ENCODE data around the gene CDK9.
A peak's percentile ranks its signal among the peaks of the same experiment; 100 is the strongest.

The CDK9 gene

GRCh38 chr9:127761491-127761956 lies 24.3 kb upstream of the CDK9 start:
- no peak for DNase-seq (ENCODE audit: low read depth in 3 of 3)

GRCh38 chr9:127762111-127762676 lies 23.6 kb upstream of the CDK9 start:
- DNase-seq (ENCODE audit: low read depth in 3 of 3): no peak

- DNase-seq (ENCODE audit: low read depth in 3 of 3): no peak
Observed at GRCh38 chr9:127763918-127764384, 21.9 kb upstream of the CDK9 start.

GRCh38 chr9:127765418-127765817 lies 20.4 kb upstream of the CDK9 start:
- DNase-seq (ENCODE audit: low read depth in 3 of 3): no peak

GRCh38 chr9:127767410-127767809 lies 18.4 kb upstream of the CDK9 start:
- no peak for DNase-seq (ENCODE audit: low read depth in 3 of 3)

GRCh38 chr9:127767909-127768331 lies 17.9 kb upstream of the CDK9 start:
- no peak for DNase-seq (ENCODE audit: low read depth in 3 of 3)

GRCh38 chr9:127768698-127769097 lies 17.1 kb upstream of the CDK9 start:
- no peak for DNase-seq (ENCODE audit: low read depth in 3 of 3)

GRCh38 chr9:127769101-127769500 lies 16.7 kb upstream of the CDK9 start:
- no peak for DNase-seq (ENCODE audit: low read depth in 3 of 3)

GRCh38 chr9:127769929-127770582 lies 15.8 kb upstream of the CDK9 start:
- no peak for DNase-seq (ENCODE audit: low read depth in 3 of 3)

- no peak for DNase-seq (ENCODE audit: low read depth in 3 of 3)
Observed at GRCh38 chr9:127770583-127770904, 15.3 kb upstream of the CDK9 start.

GRCh38 chr9:127770905-127771569 lies 14.8 kb upstream of the CDK9 start:
- DNase-seq (ENCODE audit: low read depth in 3 of 3): peak; percentile 95

GRCh38 chr9:127771570-127772189 lies 14.2 kb upstream of the CDK9 start:
- DNase-seq (ENCODE audit: low read depth in 3 of 3): no peak

- DNase-seq (ENCODE audit: low read depth in 3 of 3): no peak
Observed at GRCh38 chr9:127772603-127773002, 13.2 kb upstream of the CDK9 start.

GRCh38 chr9:127773272-127773671 lies 12.6 kb upstream of the CDK9 start:
- no peak for DNase-seq (ENCODE audit: low read depth in 3 of 3)

GRCh38 chr9:127773981-127774380 lies 11.9 kb upstream of the CDK9 start:
- no peak for DNase-seq (ENCODE audit: low read depth in 3 of 3)

- DNase-seq (ENCODE audit: low read depth in 3 of 3): peak in 2 of 3 experiments; percentile 63 to 64
Observed at GRCh38 chr9:127776195-127776923, 9.5 kb upstream of the CDK9 start.

- no peak for DNase-seq (ENCODE audit: low read depth in 3 of 3)
Observed at GRCh38 chr9:127776924-127777289, 8.9 kb upstream of the CDK9 start.

GRCh38 chr9:127777368-127777980 lies 8.4 kb upstream of the CDK9 start:
- no peak for DNase-seq (ENCODE audit: low read depth in 3 of 3)

GRCh38 chr9:127778280-127779135 lies 7.3 kb upstream of the CDK9 start, which contains the start of gene SH2D3C:
TSS of gene SH2D3C (minus strand) at chr9:127778666. CDS start at chr9:127778627, 39 bp downstream.
- DNase-seq (ENCODE audit: low read depth in 3 of 3): no peak
